Hepatocyte (in vitro differentiated cells): ENCODE data around the gene SF3B5.

ENCODE experiments used
- CTCF ChIP-seq: fragments of 200-600 bp; sonication (generic); IDR thresholded peaks from 2 replicates; pipeline ENCODE4 v1.5.1; 2016; ENCODE audit warnings: antibody characterized with exemption, mild to moderate bottlenecking; ENCODE audit not compliant: poor library complexity
- EZH2 ChIP-seq: fragments of 200-600 bp; sonication (generic); IDR thresholded peaks from 2 replicates; pipeline ENCODE4 v1.6.1; 2016; ENCODE audit warnings: antibody characterized with exemption, mild to moderate bottlenecking, borderline replicate concordance

GRCh38 chr6:144055121-144055931 is 40.0 kb downstream of the SF3B5 start:
- no peak for TF ChIP-seq CTCF
- TF ChIP-seq EZH2: no peak
